Loucy (cell line): ENCODE data around the gene SUPT7L.

Experiments
- CTCF ChIP-seq: fragments of 200-600 bp; sonication (generic); conservative IDR thresholded peaks from 2 replicates; pipeline ENCODE4 v1.5.1; 2014; ENCODE audit warnings: mild to moderate bottlenecking, antibody characterized with exemption, low read length
- EZH2phosphoT487 ChIP-seq: fragments of 200-600 bp; IDR thresholded peaks from 2 replicates; pipeline ENCODE4 v1.6.1; 2018; ENCODE audit warnings: antibody characterized with exemption, mild to moderate bottlenecking, moderate library complexity, borderline replicate concordance

GRCh38 chr2:27622921-27623384 is 40.5 kb downstream of the SUPT7L start:
- TF ChIP-seq CTCF = no peak
- TF ChIP-seq EZH2phosphoT487 = no peak
